Esophagus muscularis mucosa (tissue), 3 donors: ENCODE results near the gene MYO15B.

ENCODE experiments used
- CTCF ChIP-seq, 3 experiments: fragments of 200-600 bp in 2 of 3; fragments of 450-650 bp in 1 of 3; sonication (generic) in 2 of 3; IDR thresholded peaks; one replicate each; pipeline ENCODE4 v1.5.1; 2017 to 2019; ENCODE audit warnings: antibody characterized with exemption in 3 of 3, mild to moderate bottlenecking in 2 of 3, moderate library complexity in 1 of 3
- EP300 ChIP-seq: sonication (generic); formaldehyde crosslinking; IDR thresholded peaks from one replicate; pipeline ENCODE4 v1.6.1; 2017; ENCODE audit warnings: antibody characterized with exemption

- TF ChIP-seq CTCF (IDR thresholded peaks at IDR 0.05) (no peak), EP300 (no peak)
Observed at GRCh38 chr17:75629157-75629556, 41.6 kb downstream of the MYO15B start.
